ENCODE measurements around the gene MPL.

MPL gene

GRCh38 chr1:43337588-43337987 lies at the start of gene MPL:
TSS of gene MPL (plus strand) at chr1:43337818. CDS start at chr1:43337849, 31 bp downstream.
- no peak for DNase-seq

GRCh38 chr1:43288058-43288784 lies 49.4 kb upstream of the MPL start:
- no peak for DNase-seq

- DNase-seq: no peak
These were observed 48.6 kb upstream of the MPL start for GRCh38 chr1:43288785-43289706.

- DNase-seq: no peak
These were observed 45.4 kb upstream of the MPL start for GRCh38 chr1:43292216-43292615.

DNA sequence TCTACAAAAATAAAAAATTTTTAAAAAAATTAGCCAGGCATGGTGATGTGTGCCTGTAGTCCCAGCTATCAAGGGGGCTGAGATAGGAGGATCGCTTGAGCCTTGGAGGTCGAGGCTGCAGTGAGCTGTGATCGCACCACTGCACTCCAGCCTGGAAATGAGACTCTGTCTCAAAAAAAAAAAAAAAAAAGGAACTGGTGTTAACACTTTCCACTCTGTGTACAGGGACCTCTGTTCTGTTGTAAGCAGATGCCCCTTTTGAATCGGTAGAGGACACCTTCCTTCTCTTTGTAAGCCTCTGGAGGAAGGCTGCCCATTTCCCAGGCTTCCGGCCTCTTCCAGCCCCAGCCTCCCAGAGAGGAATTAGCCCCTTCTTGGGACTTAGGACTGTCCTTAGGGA lies 44.9 kb upstream of the MPL start:
- no peak for DNase-seq

GRCh38 chr1:43293176-43293575 lies 44.4 kb upstream of the MPL start:
- no peak for DNase-seq

GRCh38 chr1:43293896-43294760 lies 43.5 kb upstream of the MPL start:
- DNase-seq: no peak

DNA sequence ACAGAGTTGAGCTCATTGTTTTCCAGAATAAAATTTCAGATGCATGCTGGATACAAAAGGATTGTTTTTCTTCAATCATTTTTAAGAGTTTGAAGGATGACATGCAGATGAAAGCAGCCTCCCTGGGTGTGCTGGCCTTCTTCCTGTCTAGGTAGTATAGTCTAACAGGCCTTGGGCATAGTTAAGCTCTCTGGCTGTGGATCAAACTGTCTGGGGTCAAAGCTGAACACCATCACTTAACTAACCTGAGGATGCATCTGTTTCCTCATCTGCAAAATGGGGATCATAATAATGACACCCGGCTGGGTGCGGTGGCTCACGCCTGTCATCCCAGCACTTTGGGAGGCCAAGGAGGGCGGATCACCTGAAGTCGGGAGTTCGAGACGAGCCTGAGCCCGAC lies 42.9 kb upstream of the MPL start:
- DNase-seq: no peak

DNA sequence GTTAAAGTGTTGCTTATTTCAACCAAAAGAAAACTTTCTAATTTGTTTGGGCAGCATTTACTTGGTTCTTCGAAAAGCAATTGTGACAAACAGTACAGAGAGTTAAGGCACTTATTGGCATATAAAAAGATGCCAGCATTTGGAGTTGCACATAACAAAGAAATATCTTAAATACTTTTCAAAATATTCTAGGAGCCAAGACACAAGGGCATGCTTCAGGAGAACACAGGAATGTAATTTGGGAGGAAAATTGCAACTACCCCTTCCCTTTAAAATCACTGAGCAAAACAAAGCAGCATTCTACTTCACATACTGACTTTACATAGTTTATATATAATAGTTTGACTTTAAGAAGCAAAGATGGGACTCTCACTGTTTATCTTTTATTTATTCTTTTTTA lies 41.4 kb upstream of the MPL start:
- DNase-seq: no peak

GRCh38 chr1:43298055-43298454 lies 39.6 kb upstream of the MPL start:
- no peak for DNase-seq

- no peak for DNase-seq
These were observed 38.5 kb upstream of the MPL start for GRCh38 chr1:43299101-43299500.

DNA sequence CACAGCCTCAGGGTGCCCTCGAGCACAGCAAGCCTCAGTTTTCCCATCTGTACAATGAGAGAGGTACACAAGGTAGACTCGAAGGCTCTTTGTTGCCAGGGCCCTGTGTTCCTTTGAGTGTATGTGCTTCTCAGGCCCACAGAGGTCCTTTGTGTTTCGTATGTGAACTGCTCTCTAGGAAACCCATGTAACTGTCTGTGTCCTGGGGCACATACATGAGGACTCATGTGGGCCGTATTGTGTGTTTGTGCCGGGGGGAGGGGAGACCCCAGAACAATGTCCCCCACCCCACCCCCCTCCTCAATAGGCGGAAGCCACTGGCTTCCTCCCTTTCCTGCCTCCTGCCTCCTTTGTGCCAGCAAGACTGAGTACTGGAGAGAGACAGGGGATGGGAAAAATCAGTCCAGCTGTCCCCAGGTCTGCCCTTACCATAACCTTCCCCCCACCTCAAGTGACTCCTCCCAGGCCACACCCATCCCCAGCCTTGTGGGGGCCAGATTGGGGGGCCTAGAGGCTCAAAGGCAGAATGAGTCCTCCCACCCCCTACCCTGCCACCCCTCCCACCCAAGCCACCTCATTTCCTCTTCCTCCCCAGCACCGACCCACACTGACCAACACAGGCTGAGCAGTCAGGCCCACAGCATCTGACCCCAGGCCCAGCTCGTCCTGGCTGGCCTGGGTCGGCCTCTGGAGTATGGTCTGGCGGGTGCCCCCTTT lies 37.1 kb upstream of the MPL start, which contains the start of gene TIE1:
TIE1 (plus strand) TSS at position 605 of the 717 bp plus-strand sequence; CDS start at position 695, 90 bp downstream.
- no peak for DNase-seq

GRCh38 chr1:43302201-43302600 lies 35.4 kb upstream of the MPL start:
- no peak for DNase-seq

- no peak for DNase-seq
These were observed 34.7 kb upstream of the MPL start for GRCh38 chr1:43302721-43303470.

GRCh38 chr1:43303471-43304313 lies 33.9 kb upstream of the MPL start:
- DNase-seq: no peak

DNA sequence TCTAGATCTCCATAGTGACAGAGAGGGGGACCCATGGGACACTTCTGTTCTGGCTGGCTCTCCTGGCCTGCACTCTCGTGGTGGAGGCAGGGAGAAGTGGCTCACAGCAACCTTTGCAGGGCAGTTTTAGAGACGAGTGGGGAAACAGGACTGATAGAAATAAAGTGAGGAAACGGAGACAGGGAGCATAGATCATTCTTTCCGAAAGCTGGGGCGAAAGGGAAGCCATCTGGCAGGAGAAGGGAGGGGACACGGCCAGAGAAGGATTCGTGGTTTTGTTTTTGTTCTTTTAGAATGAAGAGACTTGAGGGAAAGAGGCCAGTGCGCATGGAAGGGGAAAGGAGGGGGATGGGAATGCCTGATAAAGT lies 33.3 kb upstream of the MPL start:
- DNase-seq: no peak

DNA sequence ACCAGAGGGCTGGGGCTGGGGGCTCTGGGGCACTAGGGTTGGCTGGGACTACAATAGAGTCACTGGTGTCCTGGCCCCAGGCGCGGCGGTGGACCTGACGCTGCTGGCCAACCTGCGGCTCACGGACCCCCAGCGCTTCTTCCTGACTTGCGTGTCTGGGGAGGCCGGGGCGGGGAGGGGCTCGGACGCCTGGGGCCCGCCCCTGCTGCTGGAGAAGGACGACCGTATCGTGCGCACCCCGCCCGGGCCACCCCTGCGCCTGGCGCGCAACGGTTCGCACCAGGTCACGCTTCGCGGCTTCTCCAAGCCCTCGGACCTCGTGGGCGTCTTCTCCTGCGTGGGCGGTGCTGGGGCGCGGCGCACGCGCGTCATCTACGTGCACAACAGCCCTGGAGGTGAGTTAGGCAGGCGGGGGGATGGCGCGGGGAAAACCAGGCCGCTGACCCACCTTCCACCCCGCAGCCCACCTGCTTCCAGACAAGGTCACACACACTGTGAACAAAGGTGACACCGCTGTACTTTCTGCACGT lies 32.8 kb upstream of the MPL start:
- DNase-seq: no peak

GRCh38 chr1:43305461-43305860 lies 32.2 kb upstream of the MPL start:
- DNase-seq: no peak

GRCh38 chr1:43305926-43306687 lies 31.5 kb upstream of the MPL start:
- DNase-seq: no peak
